GM21367 (cell line): ENCODE results near the gene FNBP1L.
A peak's percentile ranks its signal among the peaks of the same experiment; 100 is the strongest.
"Not testable (repeated sequence)": the region's sequence is repeated elsewhere in the genome, so short reads cannot be mapped to it uniquely, and the experiment has no call there.

Source experiments
- ATAC-seq: cut with Tn5 transposase; IDR thresholded peaks from one replicate; pipeline ENCODE4 v1.9.1; 2021; ENCODE audit not compliant: unreplicated experiment

The FNBP1L gene

DNA sequence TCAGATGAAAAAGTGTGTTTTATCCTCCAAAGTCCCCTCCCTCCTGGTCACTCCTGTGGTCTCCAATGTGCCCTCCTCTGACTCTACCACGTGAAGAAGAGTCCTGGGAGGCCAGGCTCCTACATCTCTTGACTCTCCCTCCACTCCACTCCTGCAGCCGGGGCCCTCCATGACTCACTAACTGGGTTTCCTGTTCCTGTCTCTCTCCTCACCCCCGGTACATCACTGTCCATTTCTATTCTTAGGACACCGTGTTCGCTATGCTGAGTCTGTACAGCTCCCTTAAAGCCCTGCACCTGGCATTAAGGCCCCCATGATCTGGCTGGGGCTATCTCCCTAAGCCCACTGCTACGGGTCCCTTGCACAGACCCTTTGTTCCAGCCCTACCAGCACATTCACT is 140.3 kb downstream of the FNBP1L start:
- no peak for ATAC-seq

GRCh38 chr1:93588955-93589354 is 141.0 kb downstream of the FNBP1L start:
- ATAC-seq, result no peak

GRCh38 chr1:93591291-93591675 is 143.4 kb downstream of the FNBP1L start:
- ATAC-seq, result not testable (repeated sequence)

GRCh38 chr1:93591676-93592550 is 144.0 kb downstream of the FNBP1L start:
- peak; percentile 80 for ATAC-seq

DNA sequence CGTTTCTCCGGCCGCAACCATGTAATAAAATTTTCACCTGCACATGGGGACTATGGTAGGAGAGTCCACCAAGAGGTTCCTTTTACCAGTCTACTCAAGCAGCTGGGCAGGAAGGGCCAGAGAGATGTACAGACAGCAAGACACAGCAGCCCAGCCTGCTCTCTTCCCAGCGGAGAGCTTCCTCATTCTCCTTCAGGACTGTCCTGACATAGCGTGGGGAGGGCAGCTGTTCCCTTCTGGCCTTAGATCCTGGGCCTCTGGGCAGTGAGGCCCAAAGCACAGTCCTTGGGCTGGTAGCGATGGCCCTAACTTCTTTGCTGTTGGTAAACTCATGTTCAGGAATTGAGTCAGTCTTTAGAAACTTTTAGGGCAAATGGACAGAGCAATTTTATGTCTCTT is 144.6 kb downstream of the FNBP1L start:
- ATAC-seq, result no peak

- ATAC-seq, result no peak
Measured at GRCh38 chr1:93593854-93594602, 146.1 kb downstream of the FNBP1L start.

GRCh38 chr1:93594603-93594880 is 146.6 kb downstream of the FNBP1L start:
- no peak for ATAC-seq

DNA sequence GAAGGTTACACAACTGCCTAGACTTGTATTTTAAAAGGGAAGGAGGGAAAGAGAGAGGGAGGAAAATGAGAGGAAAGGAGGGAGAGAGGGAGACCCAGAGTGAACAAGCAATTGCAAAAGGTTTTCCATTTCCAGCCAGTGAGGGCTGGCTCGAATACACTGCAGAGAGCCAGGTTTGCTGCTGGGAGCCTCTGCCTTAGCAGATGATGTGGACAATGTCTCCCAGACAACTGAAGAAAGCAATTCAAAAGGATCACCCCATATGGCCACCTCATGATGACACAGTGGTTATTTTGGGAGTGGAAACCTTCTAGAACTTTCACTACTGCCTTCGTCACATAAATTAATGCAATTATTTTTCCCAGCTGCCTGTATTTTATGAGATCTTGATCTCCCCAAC is 147.3 kb downstream of the FNBP1L start:
- no peak for ATAC-seq

DNA sequence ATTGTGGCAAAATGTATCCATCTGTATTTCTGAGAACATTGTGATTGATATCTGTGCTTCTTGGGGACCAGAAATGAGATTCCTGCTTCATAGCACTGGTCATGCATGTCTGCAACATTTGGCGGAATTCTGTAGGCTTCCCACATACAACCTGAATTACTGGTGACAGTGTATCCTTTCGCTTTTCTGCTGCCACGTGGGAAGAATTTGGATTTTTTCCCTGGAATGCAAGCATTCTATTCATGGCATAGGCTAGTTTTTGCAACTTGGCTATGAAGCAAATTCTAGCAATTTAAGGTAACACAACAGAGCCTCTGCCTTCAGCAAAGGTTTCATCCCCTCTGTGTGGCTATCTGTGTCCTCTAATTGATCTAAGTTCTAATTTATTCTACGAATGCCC is 147.8 kb downstream of the FNBP1L start:
- no peak for ATAC-seq

DNA sequence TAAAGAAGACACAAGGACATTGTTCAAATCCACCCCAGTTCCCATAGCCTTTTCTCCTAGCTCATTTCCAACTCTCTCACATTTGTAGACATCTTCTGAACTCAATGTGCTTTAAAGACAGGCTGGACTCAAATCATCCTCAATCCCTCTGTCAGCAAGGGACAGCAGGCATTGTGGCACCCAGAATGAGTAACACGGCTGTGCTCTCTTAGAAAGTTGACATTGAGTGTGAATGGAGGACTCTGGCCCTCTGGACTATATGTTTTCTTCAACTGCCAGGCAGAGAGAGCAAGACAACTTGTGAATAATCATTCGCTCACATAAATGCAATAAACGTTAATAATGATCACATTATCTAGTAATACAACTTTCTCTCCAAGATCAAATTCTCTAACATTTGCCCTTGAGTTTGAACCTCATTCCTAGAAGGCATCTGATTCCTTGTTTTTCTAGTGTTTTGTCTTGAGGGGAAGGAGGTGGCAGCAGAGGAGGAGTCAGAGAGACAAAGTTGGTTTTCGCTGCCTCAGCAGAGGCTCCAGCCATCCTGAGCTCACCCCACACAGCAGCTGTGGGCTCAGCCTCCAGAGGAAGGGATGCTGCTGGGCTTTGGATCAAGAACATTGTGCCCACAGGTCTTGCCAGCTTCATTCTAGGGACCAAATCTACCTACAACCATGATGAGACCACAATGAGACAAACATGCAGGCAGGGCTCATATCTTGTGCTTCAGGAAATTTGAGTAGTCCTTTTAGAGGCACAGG is 148.6 kb downstream of the FNBP1L start:
- no peak for ATAC-seq

- ATAC-seq, result no peak
Measured at GRCh38 chr1:93597709-93598108, 149.8 kb downstream of the FNBP1L start.

DNA sequence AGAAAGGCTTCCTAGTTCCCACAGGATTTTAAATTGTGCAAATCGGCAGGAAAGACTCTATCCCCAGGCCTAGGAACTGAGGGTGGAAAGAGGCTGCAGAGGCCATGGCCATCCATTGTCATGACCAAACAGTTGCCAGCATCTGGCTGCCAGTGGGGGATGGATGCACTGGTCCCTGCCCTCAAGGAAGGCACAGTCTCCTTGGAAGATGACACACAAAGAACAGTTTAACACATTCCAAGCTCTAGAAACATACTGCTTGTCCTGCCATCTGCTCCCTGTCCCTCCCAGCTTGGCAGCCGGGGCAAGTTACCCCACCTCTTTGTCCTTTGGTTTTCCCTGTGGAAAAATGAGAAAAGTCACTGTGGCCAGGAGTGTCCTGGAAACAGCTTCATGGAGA is 150.5 kb downstream of the FNBP1L start:
- ATAC-seq, result no peak

GRCh38 chr1:93598861-93599439 is 151.0 kb downstream of the FNBP1L start:
- ATAC-seq, result no peak

DNA sequence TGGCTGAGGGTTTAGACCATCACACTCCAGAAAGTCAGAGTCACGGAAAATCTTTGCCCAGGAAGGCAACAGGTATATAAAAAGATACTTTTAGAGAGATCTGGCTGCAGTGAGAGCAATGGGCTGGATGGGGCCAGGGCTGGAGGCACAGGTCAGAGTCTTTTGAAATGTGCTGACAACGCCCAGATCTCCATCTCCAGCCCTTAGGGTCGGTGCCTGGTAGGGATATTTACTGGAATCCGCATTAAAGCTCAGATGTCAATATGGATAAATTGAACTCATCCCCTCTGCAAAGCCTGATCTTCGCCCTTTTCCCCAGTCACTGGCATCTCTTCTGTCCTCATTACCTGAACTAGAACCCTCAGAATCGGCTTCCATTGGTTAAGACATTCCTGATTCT is 151.6 kb downstream of the FNBP1L start:
- ATAC-seq, result no peak

GRCh38 chr1:93600663-93601062 is 152.7 kb downstream of the FNBP1L start:
- ATAC-seq, result no peak

GRCh38 chr1:93601686-93602085 is 153.8 kb downstream of the FNBP1L start:
- no peak for ATAC-seq

- ATAC-seq, result no peak
Measured at GRCh38 chr1:93602101-93602500, 154.2 kb downstream of the FNBP1L start.

GRCh38 chr1:93603106-93603505 is 155.2 kb downstream of the FNBP1L start:
- no peak for ATAC-seq

- ATAC-seq, result no peak
Measured at GRCh38 chr1:93603601-93604000, 155.7 kb downstream of the FNBP1L start.
